Stimulated activated CD4-positive, alpha-beta T cell treated with anti-CD3 and anti-CD28 coated beads, TNF-alpha, amount 100 ng/mL, for 1 hour (primary cell): Measurements from ENCODE around the gene IFT25.

ENCODE experiments used
- DNase-seq, 3 donors: peaks; one replicate each; pipeline ENCODE4 v3.0.0-alpha.2; 2020; ENCODE audit warnings: low read depth in 3 of 3, low spot score in 1 of 3

IFT25 gene

DNA sequence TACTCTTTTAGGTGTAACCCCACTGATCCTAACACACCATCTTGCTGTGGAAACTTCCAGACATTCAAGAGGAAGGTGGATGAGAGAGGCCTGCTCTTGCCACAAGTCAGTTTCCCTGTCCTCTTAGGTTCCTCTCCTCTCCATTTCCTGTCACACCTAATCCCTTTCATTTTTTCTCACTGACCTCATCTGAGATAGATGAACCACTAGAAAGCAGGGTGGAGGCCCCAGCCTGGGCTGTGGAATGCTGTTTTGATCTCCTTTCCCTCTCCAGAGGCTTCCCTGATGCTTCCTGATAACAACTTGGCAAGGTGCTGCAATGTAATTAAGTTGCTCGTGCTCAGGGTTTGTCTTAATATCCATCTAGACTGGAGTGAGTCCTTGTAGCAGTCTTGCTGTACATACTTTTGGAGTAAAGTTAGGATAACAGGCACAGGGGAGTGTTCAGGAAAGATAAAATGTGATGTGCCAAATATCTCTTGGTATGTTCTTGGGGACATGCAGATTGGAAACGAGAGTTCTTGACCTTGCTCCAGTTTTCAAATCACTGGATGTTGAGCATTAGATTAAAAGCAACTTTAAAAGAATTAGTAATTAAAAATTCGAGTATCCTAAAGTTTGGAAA is 11.8 kb upstream of the IFT25 start:
- no peak for DNase-seq

DNA sequence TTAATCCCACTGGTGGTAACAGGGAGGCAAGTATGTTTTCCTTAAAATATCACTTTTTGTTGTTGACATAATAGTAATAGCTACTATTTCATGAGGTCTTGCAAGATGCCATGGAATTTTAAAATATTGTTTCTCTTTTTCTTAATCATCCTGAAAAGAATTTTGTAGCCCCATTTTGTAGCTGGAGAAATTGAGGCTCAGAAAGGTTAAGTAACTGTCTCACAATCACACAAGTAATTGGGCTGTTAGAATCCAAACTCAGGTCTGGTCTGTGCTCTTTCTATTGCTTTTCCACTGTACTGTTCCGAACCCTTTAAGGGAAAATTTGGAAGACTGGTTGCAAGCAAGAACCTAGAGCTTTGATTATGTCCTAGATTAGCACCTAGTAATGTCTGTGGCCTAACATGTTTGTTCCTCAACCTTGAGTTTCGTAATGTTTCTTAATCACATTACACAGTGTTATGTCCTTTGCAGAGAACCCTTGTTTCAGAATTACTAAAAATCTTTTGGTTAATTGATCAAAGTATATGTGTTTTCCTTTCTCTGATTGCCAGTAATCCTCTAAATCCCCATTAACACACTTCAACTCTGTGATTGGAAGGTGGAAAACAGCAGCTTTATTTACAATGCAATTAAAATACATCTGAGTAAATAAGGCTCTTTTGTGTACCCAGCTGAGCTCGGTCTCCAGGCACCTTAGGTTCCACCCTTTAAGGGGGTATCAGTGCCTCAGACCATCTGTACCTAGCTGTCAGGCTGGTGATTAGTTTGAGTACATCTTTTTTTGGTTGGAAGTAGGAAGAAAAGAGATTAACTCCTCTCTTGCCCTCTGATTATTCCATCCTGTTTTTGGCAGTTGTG is 11.0 kb upstream of the IFT25 start:
- no peak for DNase-seq

DNA sequence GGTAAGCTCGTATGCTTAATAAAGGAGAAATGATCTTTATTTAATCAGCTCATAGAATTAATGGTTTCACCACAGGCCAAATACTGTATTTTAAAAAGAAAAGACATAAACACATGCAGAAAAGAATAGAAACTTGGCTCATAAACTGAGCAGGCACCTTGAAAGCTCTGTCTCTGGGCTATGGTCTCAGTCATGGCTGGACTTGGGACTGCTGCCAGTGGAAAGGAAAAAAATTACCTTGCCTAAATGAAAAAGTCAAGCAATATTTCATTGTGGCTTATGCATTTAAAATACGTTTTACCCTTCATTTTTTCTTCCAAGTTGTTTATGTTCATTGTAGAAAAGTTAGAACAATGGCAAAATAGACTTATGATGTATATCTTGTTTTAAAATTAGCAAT is 8.6 kb upstream of the IFT25 start:
- DNase-seq: no peak

DNA sequence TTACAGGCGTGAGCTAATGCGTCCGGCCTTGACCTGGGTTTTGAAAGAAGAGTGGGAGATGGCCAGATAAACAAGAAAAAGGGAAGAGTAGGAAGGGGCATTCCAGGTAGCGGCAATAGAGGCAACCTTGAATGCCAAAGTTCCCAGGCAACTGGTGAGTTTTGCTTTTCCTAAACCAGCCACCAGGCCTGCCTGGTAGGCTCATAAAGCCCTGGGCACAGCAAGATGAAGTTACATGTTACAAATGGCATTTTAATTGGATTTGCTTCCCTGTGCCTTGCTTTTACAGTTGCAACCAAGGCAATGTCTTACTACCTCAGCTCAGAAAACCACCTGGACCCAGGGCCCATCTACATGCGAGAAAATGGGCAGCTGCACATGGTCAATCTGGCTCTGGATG is 6.2 kb upstream of the IFT25 start:
- no peak for DNase-seq

DNA sequence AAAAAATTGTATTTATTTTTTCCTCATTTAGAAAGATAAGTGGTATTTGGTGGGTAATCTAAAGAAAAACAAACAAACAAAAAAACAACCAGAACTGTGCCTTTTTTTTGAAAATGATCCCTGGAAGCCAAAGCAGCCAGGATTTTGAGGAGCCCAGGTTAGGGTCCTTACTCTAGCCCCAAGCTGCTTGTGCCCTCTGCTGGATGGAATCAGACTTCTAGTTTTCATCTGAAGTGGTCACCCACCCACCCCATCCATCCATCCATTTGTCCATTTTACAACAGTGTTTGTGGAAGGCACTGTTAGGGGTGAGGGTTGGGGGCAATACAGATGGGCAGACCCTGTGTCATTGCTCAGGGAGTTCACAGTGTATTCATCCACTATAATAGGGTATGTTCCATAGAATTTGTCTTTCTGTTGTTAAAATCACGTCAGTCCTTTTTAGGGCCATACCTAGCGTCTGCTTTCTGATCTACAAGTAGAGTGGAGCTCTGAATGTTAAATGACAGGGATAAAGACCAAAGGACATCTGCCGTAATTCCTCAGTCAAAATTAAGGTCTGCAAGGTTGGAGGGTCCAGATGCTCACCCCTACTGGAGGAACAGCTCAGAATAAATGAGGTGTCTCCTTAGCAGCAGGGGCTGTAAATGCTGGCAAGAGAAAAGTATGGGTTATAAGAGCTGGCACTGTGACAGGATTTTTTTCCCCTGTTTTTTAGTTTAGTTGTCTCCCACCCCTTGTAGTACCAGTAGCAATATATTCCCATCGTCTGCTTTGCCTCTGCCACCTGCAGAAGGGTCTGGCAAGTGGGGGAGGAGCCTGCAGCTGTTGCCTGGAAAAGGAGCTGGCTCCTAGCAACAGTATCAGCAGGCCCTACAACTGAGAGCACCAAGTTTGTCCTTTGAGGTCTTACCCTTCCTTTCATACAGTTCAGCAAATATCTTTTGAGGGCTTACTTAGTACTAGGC is 3.8 kb upstream of the IFT25 start:
- DNase-seq: no peak

DNA sequence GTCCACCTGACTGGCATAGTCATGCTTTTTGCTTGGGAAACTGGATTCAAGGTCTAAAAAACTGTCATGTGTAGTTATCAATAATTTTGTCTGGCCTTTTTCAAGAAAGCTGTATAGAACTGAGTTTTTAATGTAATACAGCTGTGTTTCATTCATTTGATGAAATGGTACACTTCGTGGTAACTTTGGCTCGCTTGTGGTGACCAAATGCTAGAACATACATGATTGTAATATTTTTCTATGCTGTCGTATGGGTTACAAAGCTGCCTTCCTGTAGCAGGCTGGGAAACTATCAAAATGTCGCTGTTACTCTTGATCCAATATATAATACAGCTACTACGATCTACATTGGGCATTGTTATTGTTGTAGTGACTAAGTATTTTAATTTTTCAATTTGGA is 2.8 kb upstream of the IFT25 start:
- no peak for DNase-seq

DNA sequence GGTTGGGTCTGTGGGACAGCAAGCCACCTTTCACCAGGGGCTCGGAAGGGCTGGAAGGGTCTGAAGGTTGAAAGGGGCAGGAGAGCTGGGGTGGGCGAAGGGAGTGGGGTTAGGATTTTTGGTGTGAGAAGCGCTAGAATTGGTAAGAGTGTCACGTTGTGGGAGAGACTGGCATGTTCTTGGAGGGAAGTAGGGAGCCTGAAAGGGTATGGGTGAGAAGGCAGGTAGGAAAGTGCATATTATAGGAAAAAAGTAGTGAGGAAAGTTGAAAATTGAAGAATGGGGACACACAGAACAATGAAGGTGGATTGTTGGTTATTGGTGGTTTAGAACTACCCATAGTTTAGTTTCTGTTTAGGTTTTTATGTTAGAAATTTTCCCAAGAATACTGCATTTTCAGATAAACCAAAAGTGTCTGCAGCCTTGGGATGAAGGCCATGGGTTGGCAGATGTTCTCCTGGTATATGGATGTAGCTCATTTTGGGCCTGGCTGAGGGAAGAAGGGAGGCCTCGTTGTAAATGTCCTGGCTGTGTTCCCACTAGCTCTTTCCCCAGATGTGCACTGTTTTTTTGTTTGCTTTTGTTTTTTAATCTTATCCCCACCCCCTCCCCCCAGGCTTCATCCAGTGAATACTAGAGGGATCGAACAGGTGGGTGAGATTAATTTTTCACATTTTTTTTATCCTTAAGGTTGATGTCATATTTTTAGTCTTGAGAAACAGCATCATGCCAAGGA is 1.8 kb upstream of the IFT25 start:
- DNase-seq: no peak

DNA sequence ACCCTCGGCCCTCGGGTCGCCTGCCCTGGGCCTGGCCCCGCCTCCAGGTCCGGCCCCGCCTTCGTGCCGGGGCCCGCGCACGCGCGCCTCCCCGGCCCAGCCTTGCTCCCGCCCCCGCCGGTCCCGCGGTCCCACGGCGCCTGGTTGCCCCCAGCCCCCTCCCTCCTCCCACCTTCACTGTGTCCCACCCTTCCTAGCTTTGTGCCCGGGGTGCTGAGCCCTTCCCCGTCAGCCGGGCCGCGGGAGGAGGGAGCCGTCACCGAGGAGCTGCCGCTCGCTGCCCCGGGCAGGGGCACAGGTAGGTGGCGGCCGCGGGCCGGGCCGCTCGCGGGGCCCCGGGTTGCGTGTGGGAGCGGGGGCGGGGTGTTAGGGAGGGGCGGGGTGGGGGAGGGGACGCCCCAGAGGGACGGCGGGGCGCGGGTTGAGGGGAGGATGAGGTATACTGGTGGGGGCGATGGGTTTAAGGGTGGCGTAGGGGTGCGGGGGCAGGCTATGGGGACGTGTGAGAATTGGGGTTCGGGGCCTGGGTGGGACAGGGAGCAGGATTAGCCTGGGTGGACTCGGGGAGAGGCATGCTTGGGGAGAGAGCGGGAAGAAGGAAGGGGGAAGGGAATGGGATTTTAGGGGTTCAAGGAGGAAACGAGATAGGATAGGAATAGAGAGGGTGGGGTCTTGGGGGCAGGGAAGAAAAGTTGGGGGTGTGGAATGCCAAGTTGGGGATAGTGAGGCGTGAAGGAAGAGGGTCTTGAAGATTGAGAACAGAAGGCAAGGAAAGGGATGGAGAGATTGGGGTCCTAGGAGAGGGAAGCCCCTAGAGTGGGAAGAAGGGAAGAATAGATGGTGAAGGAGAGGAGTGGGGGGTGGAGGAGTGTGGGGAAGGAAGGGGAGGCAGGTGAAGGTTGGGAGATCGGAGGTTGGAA is 1.0 kb upstream of the IFT25 start, which contains the start of gene LRRC42:
LRRC42 (plus strand) TSS at position 99 of the 920 bp plus-strand sequence. CDS start 5,650 bp downstream, outside the sequence.
- DNase-seq: no peak

DNA sequence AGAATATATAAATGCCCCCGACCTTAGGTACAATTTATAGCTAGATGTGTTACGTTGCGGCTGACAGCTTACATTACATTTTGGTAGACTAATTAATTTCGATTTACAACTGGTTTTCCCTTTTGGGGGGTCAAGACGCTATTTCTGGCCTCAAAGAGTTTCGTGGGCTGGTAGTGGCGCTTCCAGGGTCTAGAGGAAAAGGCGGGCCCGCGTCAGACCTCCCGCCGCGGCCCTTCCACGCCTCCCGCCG is 391 bp downstream of the IFT25 start:
- no peak for DNase-seq

DNA sequence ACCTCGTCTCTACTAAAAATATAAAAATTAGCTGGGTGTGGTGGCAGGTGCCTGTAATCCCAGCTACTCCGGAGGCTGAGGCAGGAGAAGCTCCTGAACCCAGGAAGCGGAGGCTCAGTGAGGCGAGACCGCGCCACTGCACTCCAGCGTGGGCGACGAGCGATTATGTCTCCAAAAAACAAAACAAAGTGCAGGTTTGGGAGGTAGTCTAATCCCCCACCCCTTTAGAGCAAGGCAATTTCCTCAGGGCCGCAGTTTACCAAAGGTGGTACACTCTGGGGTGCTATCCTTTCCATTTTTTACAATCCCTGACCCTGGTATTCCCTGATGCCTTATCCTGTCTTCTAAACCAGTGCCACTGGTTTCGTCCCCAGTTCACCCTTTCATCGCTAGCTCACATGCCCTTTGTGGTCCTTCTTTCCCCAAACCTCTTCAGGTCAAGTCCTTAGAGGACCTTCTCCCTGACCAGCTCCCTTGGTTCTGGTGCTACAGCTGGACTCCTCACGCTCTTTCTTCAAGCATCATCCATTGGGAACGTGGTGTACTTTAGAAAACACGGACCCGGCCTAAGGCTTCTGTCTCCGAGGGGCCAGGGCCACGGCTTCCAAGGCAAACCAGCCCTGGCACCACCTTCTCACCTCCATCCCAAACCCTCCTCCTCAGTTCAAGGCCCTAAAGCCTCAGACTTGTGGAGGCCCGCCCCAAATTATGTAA is 873 bp downstream of the IFT25 start:
- no peak for DNase-seq

DNA sequence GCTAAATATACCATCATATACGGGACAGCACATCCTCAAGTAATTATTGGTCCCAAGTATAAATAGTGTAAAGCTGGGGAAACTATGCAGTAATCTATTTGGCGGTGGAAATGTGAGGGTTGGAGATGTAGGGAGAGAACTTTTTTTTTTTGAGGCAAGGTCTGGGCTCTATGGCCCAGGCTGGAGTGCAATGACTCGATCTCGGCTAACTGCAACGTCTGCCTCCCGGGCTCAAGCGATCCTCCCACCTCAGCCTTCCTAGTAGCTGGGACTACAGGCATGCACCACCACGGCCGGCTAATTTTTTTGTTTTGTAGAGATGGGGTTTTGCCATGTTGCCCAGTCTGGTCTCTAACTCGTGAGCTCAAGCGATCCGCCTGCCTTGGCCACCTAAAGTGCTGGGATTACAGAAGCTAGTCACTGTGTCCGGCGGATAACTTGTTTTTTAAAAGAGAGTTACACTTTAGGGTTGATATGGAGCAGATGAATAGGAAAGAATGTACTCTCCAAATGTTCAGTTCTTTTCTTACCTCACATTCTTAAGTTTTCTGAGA is 1.9 kb downstream of the IFT25 start:
- DNase-seq: no peak

DNA sequence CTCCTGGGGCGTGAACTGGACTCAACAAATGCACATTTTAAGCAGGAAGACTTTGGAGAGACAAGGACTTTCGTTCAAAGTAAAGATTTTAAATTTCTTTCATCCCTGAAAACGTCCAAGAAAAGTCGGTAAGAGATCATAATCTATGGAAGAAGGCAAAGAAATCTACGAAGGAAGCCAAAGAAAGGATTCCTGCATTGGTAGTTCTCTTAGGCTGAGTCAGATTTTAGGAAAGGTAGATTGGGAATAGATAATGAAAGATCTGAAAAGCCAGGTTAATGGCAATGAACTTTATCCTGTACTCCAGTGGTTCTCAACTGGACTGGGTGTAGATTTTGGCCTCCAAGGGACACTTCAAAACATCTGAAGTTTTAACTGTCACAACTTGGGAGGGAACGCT is 2.4 kb downstream of the IFT25 start:
- DNase-seq: no peak

DNA sequence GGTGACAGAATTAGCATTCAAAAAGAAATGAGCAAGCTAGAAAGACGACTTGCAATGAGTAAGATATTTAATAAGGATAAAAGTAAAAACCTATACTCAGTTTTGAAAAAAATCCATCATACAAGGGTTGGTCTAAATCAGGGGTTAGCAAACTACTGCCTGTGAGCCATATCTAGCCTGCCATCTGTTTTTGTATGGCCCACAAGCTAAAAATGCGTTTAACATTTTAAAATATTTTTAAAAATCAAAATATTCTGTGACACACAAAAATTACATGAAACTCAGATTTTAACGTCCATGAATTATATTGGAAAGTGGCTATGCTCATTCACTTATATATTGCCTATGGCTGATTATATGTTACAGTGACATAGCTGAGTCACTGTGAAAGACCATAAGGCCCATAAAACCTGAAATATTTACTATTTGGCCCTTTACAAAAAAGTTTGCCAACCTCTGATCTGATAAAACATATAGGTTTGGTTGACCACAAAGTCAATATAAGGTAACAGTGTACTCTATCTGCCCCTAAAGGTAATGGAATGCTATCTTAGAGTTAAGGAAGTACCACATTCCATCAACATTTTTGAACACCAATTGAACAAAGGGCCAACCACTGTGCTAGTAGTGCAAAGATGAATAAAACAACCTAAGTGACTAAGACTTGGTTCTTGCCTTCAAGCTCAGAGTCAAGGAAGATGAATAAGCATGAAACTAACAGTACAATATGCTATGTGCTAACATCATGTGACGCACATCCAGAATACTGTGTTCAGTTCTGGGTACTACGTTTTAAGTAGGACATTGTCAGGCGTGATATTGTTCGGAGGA is 3.2 kb downstream of the IFT25 start:
- no peak for DNase-seq

DNA sequence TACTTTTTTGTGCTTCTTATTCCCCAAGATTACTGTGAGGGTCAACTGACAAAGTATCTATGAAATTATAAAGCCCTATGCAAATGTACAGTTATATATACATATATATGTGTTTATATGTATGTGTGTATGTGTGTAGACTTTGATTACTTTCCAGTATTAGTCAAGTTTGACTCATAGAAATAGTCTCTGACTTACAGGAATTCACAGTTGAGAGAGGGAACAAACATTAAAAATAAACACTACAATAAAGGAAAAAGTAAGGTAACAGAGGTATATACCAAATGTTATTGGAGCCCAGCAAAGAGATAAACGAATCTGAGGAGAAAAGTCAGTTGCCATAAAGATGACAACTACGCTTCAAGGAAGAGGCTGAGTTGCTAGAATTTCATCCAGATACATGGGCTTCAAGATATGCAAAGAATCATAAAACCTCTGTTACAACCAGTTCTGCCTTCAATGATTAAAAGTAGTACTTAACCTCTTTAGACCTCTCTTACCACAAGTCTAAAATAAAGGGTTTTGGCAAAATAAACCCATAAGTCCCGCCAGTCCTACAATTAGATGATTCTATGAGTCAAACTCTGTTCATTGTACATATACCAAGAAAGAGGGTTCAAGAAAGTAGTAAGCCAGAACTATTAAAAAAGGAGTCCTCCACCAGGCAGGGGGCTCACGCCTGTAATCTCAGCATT is 7.2 kb downstream of the IFT25 start:
- DNase-seq: no peak

DNA sequence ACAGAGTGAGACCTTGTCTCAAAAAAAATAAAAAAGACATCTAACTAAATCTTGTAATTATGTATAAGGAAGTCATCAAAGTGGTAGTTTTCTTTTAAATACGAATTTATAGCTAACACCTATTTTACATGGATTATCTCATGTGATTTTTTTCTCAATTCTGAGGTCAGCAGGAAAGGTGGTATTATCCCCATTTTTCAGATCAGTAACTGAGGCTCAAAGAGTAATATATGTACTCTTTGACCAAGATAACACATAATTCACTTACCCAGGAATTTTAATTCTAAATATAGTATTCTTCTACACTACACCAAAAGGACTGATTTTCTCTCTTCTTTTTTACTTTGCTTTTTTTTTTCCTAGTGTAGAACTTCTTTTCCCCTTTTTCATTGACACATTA is 9.1 kb downstream of the IFT25 start:
- no peak for DNase-seq

DNA sequence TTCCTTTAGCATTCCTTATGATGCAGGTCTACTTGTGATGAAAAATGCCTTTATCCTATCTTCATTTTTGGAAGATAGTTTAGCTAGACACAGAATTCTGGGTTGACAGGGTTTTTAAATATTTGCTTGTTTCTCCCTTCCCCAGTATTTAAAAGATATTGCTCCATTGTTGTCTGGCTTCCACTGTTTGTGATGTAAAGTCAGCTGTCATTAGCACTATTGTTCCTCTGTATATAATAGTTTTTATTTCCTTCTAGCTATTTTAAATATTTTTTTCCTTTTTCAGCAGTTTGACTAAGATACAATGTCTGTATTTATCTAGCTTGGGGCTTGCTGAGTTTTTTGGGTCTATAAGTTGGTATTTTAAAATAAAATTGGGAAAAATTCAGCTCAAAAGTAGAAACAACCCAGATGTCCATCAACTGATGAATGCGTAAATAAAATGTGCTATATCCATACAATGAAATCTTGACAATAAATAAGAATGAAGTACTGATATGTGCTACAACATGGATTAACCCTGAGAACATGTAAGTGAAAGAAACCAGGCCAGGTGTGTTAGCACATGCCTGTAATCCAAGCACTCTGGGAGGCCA is 11.2 kb downstream of the IFT25 start:
- no peak for DNase-seq

DNA sequence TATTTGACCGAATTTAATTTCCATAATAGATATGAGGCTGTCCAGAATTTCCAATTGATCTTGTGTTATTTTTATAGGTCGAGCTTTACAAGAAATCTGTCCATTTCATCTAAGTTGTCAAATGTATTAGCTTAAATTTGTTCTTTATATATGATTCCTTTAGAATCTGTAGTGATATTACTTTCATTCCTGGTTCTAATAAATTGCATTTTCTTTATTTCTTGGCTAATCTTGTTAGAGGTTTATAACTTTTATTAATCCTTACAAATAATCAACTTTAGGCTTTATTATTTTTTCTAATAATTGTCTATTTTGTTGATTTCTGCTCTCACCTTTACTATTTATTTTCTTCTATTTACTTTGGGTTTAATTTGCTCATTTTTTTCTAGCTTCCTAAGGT is 14.0 kb downstream of the IFT25 start:
- no peak for DNase-seq
